ENCODE data around the gene IFIT1B. TPM values are rescaled to one million over a fixed set of nuclear protein-coding genes. Genes with fewer than 3 reads are reported as not detected.

Gene IFIT1B
- total and polyA plus RNA-seq, 9 of the 15 experiments (the other 6 are each of a cell fraction or from before 2014, with no cell fraction given) = not detected

DNA sequence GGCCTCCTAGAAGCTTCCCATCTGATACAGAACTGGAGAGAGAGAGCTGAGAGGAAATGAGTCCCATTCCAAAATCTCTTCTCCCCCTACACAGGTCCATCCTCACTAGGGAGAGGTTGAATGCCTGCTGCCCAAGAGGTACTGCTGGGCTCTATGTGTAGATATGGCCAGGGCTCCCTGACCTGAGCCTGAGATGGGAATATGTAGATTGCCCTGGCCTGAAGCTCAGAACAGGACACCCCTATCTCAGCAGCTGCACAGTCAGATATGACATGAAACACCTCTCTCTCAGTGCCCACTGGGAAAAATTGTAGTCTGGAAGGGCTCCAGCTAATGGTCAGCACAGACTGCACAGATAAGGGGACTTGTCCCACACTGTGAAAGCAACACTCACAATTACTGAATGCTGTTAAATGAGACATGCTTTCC, 3.1 kb upstream of the IFIT1B start (continued):
- TF ChIP-seq ARID4B (CRISPR knock-in tag; IDR thresholded peaks at IDR 0.05) (no peak), NFXL1 (CRISPR knock-in tag; IDR thresholded peaks at IDR 0.05) (no peak), E2F8 (IDR thresholded peaks at IDR 0.05; ENCODE audit: low read depth, partially characterized antibody) (no peak), JUND (IDR thresholded peaks at IDR 0.05; ENCODE audit: borderline replicate concordance, low read depth, low read length) (no peak; the same call in 1 of the 2 replicates), JUND (tag; IDR thresholded peaks at IDR 0.05; ENCODE audit: borderline replicate concordance, low read depth, low read length) (no peak; the same call in 2 of the 3 replicates), TCF7L2 (IDR thresholded peaks at IDR 0.05; ENCODE audit: low read depth, low read length) (no peak), ZZZ3 (IDR thresholded peaks at IDR 0.05) (no peak), HNRNPK (IDR thresholded peaks at IDR 0.05; ENCODE audit: low read depth, low read length, poor library complexity, severe bottlenecking) (no peak), ZNF280B (CRISPR knock-in tag; IDR thresholded peaks at IDR 0.05) (no peak), THRB (CRISPR knock-in tag; conservative IDR thresholded peaks at IDR 0.05) (no peak)
- TF ChIP-seq, protein P1, sequence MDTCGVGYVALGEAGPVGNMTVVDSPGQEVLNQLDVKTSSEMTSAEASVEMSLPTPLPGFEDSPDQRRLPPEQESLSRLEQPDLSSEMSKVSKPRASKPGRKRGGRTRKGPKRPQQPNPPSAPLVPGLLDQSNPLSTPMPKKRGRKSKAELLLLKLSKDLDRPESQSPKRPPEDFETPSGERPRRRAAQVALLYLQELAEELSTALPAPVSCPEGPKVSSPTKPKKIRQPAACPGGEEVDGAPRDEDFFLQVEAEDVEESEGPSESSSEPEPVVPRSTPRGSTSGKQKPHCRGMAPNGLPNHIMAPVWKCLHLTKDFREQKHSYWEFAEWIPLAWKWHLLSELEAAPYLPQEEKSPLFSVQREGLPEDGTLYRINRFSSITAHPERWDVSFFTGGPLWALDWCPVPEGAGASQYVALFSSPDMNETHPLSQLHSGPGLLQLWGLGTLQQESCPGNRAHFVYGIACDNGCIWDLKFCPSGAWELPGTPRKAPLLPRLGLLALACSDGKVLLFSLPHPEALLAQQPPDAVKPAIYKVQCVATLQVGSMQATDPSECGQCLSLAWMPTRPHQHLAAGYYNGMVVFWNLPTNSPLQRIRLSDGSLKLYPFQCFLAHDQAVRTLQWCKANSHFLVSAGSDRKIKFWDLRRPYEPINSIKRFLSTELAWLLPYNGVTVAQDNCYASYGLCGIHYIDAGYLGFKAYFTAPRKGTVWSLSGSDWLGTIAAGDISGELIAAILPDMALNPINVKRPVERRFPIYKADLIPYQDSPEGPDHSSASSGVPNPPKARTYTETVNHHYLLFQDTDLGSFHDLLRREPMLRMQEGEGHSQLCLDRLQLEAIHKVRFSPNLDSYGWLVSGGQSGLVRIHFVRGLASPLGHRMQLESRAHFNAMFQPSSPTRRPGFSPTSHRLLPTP (IDR thresholded peaks at IDR 0.05; ENCODE audit: borderline replicate concordance, extremely low read depth, insufficient read length) = no peak
- TF ChIP-seq, protein P2, sequence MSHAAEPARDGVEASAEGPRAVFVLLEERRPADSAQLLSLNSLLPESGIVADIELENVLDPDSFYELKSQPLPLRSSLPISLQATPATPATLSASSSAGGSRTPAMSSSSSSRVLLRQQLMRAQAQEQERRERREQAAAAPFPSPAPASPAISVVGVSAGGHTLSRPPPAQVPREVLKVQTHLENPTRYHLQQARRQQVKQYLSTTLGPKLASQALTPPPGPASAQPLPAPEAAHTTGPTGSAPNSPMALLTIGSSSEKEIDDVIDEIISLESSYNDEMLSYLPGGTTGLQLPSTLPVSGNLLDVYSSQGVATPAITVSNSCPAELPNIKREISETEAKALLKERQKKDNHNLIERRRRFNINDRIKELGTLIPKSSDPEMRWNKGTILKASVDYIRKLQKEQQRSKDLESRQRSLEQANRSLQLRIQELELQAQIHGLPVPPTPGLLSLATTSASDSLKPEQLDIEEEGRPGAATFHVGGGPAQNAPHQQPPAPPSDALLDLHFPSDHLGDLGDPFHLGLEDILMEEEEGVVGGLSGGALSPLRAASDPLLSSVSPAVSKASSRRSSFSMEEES (CRISPR knock-in tag; IDR thresholded peaks at IDR 0.05) = no peak

All from K562 (cell line).